ENCODE results near the gene NKX1-1. TPM values are rescaled to one million over a fixed set of nuclear protein-coding genes. Genes with fewer than 3 reads are reported as not detected.

NKX1-1 gene
- total RNA-seq, 4 donors from 2014 or later: not detected

- DNase-seq (ENCODE audit: extremely low spot score): no peak
- Histone ChIP-seq H3K27ac (replicated peaks in 1 of 4) (no peak overlapping the region), H3K9me3 (no peaks in the 10 kb centered on the region), H3K4me3 (no peak overlapping the region), H3K27me3 (peaks cover 0 to 98% (median 72%) of the 10 kb centered on the region in 4 donors), H3K36me3 (no peaks in the 10 kb centered on the region), H3K4me1 (peaks cover 0 to 45% (median 37%) of the 10 kb centered on the region in 4 donors)
- 32% methylated on average over 22 of the region's 48 CpGs for WGBS
- intact Hi-C loops (cut with DNase I): no loop called here
- no peak for TF ChIP-seq POLR2AphosphoS5 (IDR thresholded peaks at IDR 0.05)
- no peak for TF ChIP-seq POLR2A (IDR thresholded peaks at IDR 0.05; ENCODE audit: low read depth)
- no peak for TF ChIP-seq EP300 (IDR thresholded peaks at IDR 0.05)
- TF ChIP-seq CTCF (IDR thresholded peaks at IDR 0.05): no peak
Observed at GRCh38 chr4:1410491-1411325, 4.5 kb upstream of the NKX1-1 start.

- Histone ChIP-seq H3K4me3 (no peak overlapping the region), H3K27ac (replicated peaks in 1 of 4) (no peak overlapping the region), H3K9me3 (no peaks in the 10 kb centered on the region), H3K4me1 (peaks cover 0 to 49% (median 44%) of the 10 kb centered on the region in 4 donors), H3K36me3 (no peaks in the 10 kb centered on the region), H3K27me3 (peaks cover 0 to 98% (median 74%) of the 10 kb centered on the region in 4 donors)
- intact Hi-C loops (cut with DNase I): no loop called here
- TF ChIP-seq POLR2AphosphoS5 (IDR thresholded peaks at IDR 0.05) (no peak), POLR2A (IDR thresholded peaks at IDR 0.05; ENCODE audit: low read depth) (no peak), EP300 (IDR thresholded peaks at IDR 0.05) (no peak), CTCF (IDR thresholded peaks at IDR 0.05) (no peak)
- WGBS: 42% methylated on average over 24 of the region's 27 CpGs
- DNase-seq (ENCODE audit: extremely low spot score): no peak
Observed at GRCh38 chr4:1409491-1410425, 3.5 kb upstream of the NKX1-1 start.

GRCh38 chr4:1409079-1409478 lies 2.8 kb upstream of the NKX1-1 start:
- TF ChIP-seq EP300 (IDR thresholded peaks at IDR 0.05): no peak
- TF ChIP-seq CTCF (IDR thresholded peaks at IDR 0.05): no peak
- TF ChIP-seq POLR2AphosphoS5 (IDR thresholded peaks at IDR 0.05): no peak
- no peak for TF ChIP-seq POLR2A (IDR thresholded peaks at IDR 0.05; ENCODE audit: low read depth)
- no peak overlapping the region for H3K27ac ChIP-seq (replicated peaks in 1 of 4)
- intact Hi-C loops (cut with DNase I): no loop called here
- H3K4me1 ChIP-seq: peaks cover 0 to 52% (median 44%) of the 10 kb centered on the region in 4 donors
- H3K27me3 ChIP-seq: peaks cover 0 to 100% (median 77%) of the 10 kb centered on the region in 4 donors
- no peak for DNase-seq (ENCODE audit: extremely low spot score)
- H3K9me3 ChIP-seq: no peaks in the 10 kb centered on the region
- 31% methylated on average over 6 of the region's 14 CpGs for WGBS
- H3K4me3 ChIP-seq: no peak overlapping the region
- no peaks in the 10 kb centered on the region for H3K36me3 ChIP-seq

GRCh38 chr4:1408418-1408817 lies 2.2 kb upstream of the NKX1-1 start:
- no peaks in the 10 kb centered on the region for H3K36me3 ChIP-seq
- 20% methylated on average over 7 of the region's 22 CpGs for WGBS
- H3K27ac ChIP-seq (replicated peaks in 1 of 4): no peak overlapping the region
- peaks cover 4 to 52% (median 46%) of the 10 kb centered on the region in 4 donors for H3K4me1 ChIP-seq
- DNase-seq (ENCODE audit: extremely low spot score): no peak
- intact Hi-C loops (cut with DNase I): no loop called here
- no peak overlapping the region for H3K4me3 ChIP-seq
- H3K9me3 ChIP-seq: no peaks in the 10 kb centered on the region
- no peak for TF ChIP-seq POLR2A (IDR thresholded peaks at IDR 0.05; ENCODE audit: low read depth)
- TF ChIP-seq EP300 (IDR thresholded peaks at IDR 0.05): no peak
- no peak for TF ChIP-seq CTCF (IDR thresholded peaks at IDR 0.05)
- TF ChIP-seq POLR2AphosphoS5 (IDR thresholded peaks at IDR 0.05): no peak
- peaks cover 0 to 100% (median 77%) of the 10 kb centered on the region in 4 donors for H3K27me3 ChIP-seq
